SK-N-SH (cell line): ENCODE data around the gene GSC2. TPM values are rescaled to one million over a fixed set of nuclear protein-coding genes. Genes with fewer than 3 reads are reported as not detected.
A peak's percentile ranks its signal among the peaks of the same experiment; 100 is the strongest.

Source experiments
- CTCF ChIA-PET: fragments of 300-600, 350-600 bp; formaldehyde crosslinking; extraction: SDS; loops from one replicate; lab custom pipeline; 2021; lab: Yijun Ruan, JAX
- POLR2A ChIA-PET: fragments of 350-600 bp; sonication (Branson Sonifier 250); formaldehyde crosslinking; extraction: SDS; loops from one replicate; lab custom pipeline; 2020; ENCODE audit warnings: antibody characterized with exemption, inconsistent platforms; lab: Yijun Ruan, JAX
- DNase-seq: peaks from one replicate; pipeline ENCODE4 v3.0.0; 2012
- H2AFZ ChIP-seq: fragments of 200-600 bp; sonication (generic); 2 replicates; pipeline ENCODE4 v1.8.1; 2016; ENCODE audit warnings: antibody characterized with exemption, mild to moderate bottlenecking, low read depth
- H3F3A ChIP-seq: fragments of 200-600 bp; sonication (generic); replicated peaks from 2 replicates; pipeline ENCODE3; 2016; ENCODE audit warnings: antibody characterized with exemption, mild to moderate bottlenecking; ENCODE audit not compliant: insufficient read depth
- H3K27ac ChIP-seq, 2 experiments: fragments of 200-500 bp in 1 of 2; fragments of 200-600 bp in 1 of 2; sonication (Bioruptor generic) in 1 of 2; sonication (generic), shearing (Covaris generic) in 1 of 2; 2 replicates each; pipeline versions ENCODE4 v1.5.1 to v1.6.1; 2014 to 2016; ENCODE audit warnings: low read depth in 2 of 2, inconsistent platforms in 1 of 2, low read length in 1 of 2, mild to moderate bottlenecking in 1 of 2, mixed read lengths in 1 of 2
- H3K27me3 ChIP-seq: fragments of 200-600 bp; sonication (generic), shearing (Covaris generic); 2 replicates; pipeline ENCODE4 v1.6.1; 2016; ENCODE audit warnings: mixed run types; ENCODE audit not compliant: insufficient read depth
- H3K36me3 ChIP-seq, 2 experiments: fragments of 200-500 bp in 1 of 2; fragments of 200-600 bp in 1 of 2; sonication (Bioruptor generic) in 1 of 2; sonication (generic) in 1 of 2; replicated peaks in 1 of 2; 2 replicates each; pipeline versions ENCODE3 to v1.5.1; 2014 to 2016; ENCODE audit warnings: low read length in 1 of 2, mild to moderate bottlenecking in 1 of 2; ENCODE audit not compliant: insufficient read depth in 2 of 2, control insufficient read depth in 1 of 2
- H3K4me1 ChIP-seq, 2 experiments: fragments of 200-500 bp in 1 of 2; fragments of 200-600 bp in 1 of 2; sonication (Bioruptor generic) in 1 of 2; sonication (generic), shearing (Covaris generic) in 1 of 2; 2 replicates each; pipeline versions ENCODE4 v1.5.1 to v1.6.1; 2014 to 2016; ENCODE audit warnings: low read depth in 1 of 2, low read length in 1 of 2, mixed run types in 1 of 2; ENCODE audit not compliant: insufficient read depth in 2 of 2, control insufficient read depth in 1 of 2
- H3K4me2 ChIP-seq: fragments of 200-600 bp; sonication (generic), shearing (Covaris generic); 2 replicates; pipeline ENCODE4 v1.6.1; 2017; ENCODE audit warnings: mixed run types
- H3K4me3 ChIP-seq, 2 experiments: fragments of 200-500 bp in 1 of 2; fragments of 200-600 bp in 1 of 2; sonication (Bioruptor generic) in 1 of 2; sonication (generic), shearing (Covaris generic) in 1 of 2; 2 replicates each; pipeline versions ENCODE4 v1.5.1 to v1.8.1; 2014 to 2016; ENCODE audit warnings: low read depth in 2 of 2, inconsistent platforms in 1 of 2, low read length in 1 of 2, mild to moderate bottlenecking in 1 of 2, mixed read lengths in 1 of 2, moderate library complexity in 1 of 2
- H3K79me2 ChIP-seq: fragments of 200-600 bp; sonication (generic); 2 replicates; pipeline ENCODE4 v1.8.1; 2017; ENCODE audit warnings: mild to moderate bottlenecking; ENCODE audit not compliant: insufficient read depth
- H3K9ac ChIP-seq: fragments of 200-600 bp; sonication (generic); 2 replicates; pipeline ENCODE4 v1.6.1; 2017; ENCODE audit warnings: mixed run types
- H3K9me2 ChIP-seq: fragments of 200-600 bp; sonication (generic); 2 replicates; pipeline ENCODE4 v1.6.1; 2017; ENCODE audit warnings: mixed run types
- H3K9me3 ChIP-seq: fragments of 200-600 bp; sonication (generic); 2 replicates; pipeline ENCODE4 v1.6.1; 2017; ENCODE audit warnings: mixed run types, mild to moderate bottlenecking, moderate library complexity
- H4K20me1 ChIP-seq: fragments of 200-600 bp; sonication (generic); 2 replicates; pipeline ENCODE4 v1.6.1; 2017; ENCODE audit warnings: mild to moderate bottlenecking, mixed run types; ENCODE audit not compliant: insufficient read depth
- CTCF ChIP-seq: fragments of 200-600 bp; sonication (generic); IDR thresholded peaks from 2 replicates; pipeline ENCODE4 v1.6.1; 2017; ENCODE audit warnings: antibody characterized with exemption, mild to moderate bottlenecking, moderate library complexity
- ELF1 ChIP-seq: IDR thresholded peaks from 2 replicates; pipeline ENCODE4 v1.4.0; 2012
- EZH2phosphoT487 ChIP-seq: fragments of 200-600 bp; sonication (generic); IDR thresholded peaks from 2 replicates; pipeline ENCODE4 v1.6.1; 2017; ENCODE audit warnings: low read depth, mixed run types, mild to moderate bottlenecking, antibody characterized with exemption, moderate library complexity, borderline replicate concordance
- FOXJ3 ChIP-seq: sonication (generic); formaldehyde crosslinking; IDR thresholded peaks from 2 replicates; pipeline ENCODE4 v1.5.1; 2020; ENCODE audit warnings: mild to moderate bottlenecking, missing genetic modification reagents
- FOXM1 ChIP-seq: IDR thresholded peaks from 2 replicates; pipeline ENCODE4 v1.4.0; 2012; ENCODE audit warnings: low read depth, mild to moderate bottlenecking
- GABPA ChIP-seq: IDR thresholded peaks from 2 replicates; pipeline ENCODE4 v1.4.0; 2012; ENCODE audit warnings: low read depth, mild to moderate bottlenecking
- MEF2A ChIP-seq: IDR thresholded peaks from 2 replicates; pipeline ENCODE4 v1.4.0; 2012; ENCODE audit warnings: low read depth, borderline replicate concordance
- MXI1 ChIP-seq: IDR thresholded peaks from 2 replicates; pipeline ENCODE4 v1.6.1; 2012; ENCODE audit warnings: mild to moderate bottlenecking, low read depth, low read length, improper control_type of control experiment
- NRF1 ChIP-seq: IDR thresholded peaks from 2 replicates; pipeline ENCODE4 v1.6.1; 2012; ENCODE audit warnings: low read depth, mild to moderate bottlenecking, low read length
- PBX3 ChIP-seq: IDR thresholded peaks from 2 replicates; pipeline ENCODE4; 2012
- RCOR1 ChIP-seq: fragments of 150-350 bp; IDR thresholded peaks from 2 replicates; pipeline ENCODE4 v1.6.1; 2017; ENCODE audit warnings: antibody characterized with exemption, low read length
- REST ChIP-seq: IDR thresholded peaks from 2 replicates; pipeline ENCODE4 v1.6.1; 2012; ENCODE audit warnings: mild to moderate bottlenecking, low read depth, low read length, moderate library complexity
- RFX5 ChIP-seq: IDR thresholded peaks from 2 replicates; pipeline ENCODE4 v1.6.1; 2012; ENCODE audit warnings: mild to moderate bottlenecking, improper control_type of control experiment, low read length
- SMC3 ChIP-seq: IDR thresholded peaks from 2 replicates; pipeline ENCODE4 v1.6.1; 2012; ENCODE audit warnings: low read depth, low read length, improper control_type of control experiment
- TEAD4 ChIP-seq: IDR thresholded peaks from 2 replicates; pipeline ENCODE4 v1.4.0; 2012; ENCODE audit warnings: mild to moderate bottlenecking, borderline replicate concordance; ENCODE audit not compliant: insufficient read depth
- USF1 ChIP-seq: IDR thresholded peaks from 2 replicates; pipeline ENCODE4 v1.4.0; 2012; ENCODE audit warnings: low read depth, borderline replicate concordance
- USF2 ChIP-seq: fragments of 150-350 bp; IDR thresholded peaks from 2 replicates; pipeline ENCODE4 v1.6.1; 2017; ENCODE audit warnings: antibody characterized with exemption, low read length, low read depth, borderline replicate concordance
- WGBS: methylation state at CpG from one replicate; pipeline ENCODE4 v1.1.6; 2017; ENCODE audit warnings: low lambda C conversion rate; 5-methylcytosine and 5-hydroxymethylcytosine counted together
- polyA plus RNA-seq, 3 experiments: library from polyadenylated mRNA; depleted of rRNA; stranded (reverse); fragments of >200 nt; gene quantifications; 2 replicates each; pipeline ENCODE4 v1.2.3, GENCODE V29; 2012

GSC2 gene
- polyA plus RNA-seq, 1 of the 3 experiments (the other 2 are of a cell fraction): not detected

GRCh38 chr22:19149047-19149883 is 827 bp downstream of the GSC2 start:
- no peak overlapping the region for H3K4me2 ChIP-seq
- peaks cover 2% of the 10 kb centered on the region for H3K79me2 ChIP-seq
- WGBS: 2% methylated on average over 28 of the region's 92 CpGs
- no peak overlapping the region for H3K27ac ChIP-seq
- DNase-seq: peak; percentile 56
- no peaks in the 10 kb centered on the region for H4K20me1 ChIP-seq
- H3K9ac ChIP-seq: no peak overlapping the region
- no peaks in the 10 kb centered on the region for H3K9me2 ChIP-seq
- no peaks in the 10 kb centered on the region for H3K9me3 ChIP-seq
- no peak for TF ChIP-seq FOXJ3
- TF ChIP-seq EZH2phosphoT487: 0 out of 2 replicates have a peak, but pooled peaks have one; percentile 52
- no peaks in the 10 kb centered on the region for H3K4me1 ChIP-seq
- H3K36me3 ChIP-seq: no peaks in the 10 kb centered on the region
- no peak overlapping the region for H2AFZ ChIP-seq
- H3K4me3 ChIP-seq: no peak overlapping the region
- ChIA-PET POLR2A (no interaction called here), CTCF (interaction anchor here (0.6 kb wide), 1 partner anchor 8 kb away, joined by 3 read pairs; no protein-coding TSS in a partner anchor)
- peaks cover 61% of the 10 kb centered on the region for H3K27me3 ChIP-seq
- no peaks in the 10 kb centered on the region for H3F3A ChIP-seq

- Histone ChIP-seq H3F3A (no peaks in the 10 kb centered on the region), H3K9ac (no peak overlapping the region), H3K27ac (no peak overlapping the region), H3K9me2 (no peaks in the 10 kb centered on the region), H3K4me1 (peaks cover 0 to 5% of the 10 kb centered on the region in 2 experiments; a peak in 2 of 4 replicates), H3K4me3 (no peak overlapping the region), H3K79me2 (peaks cover 9% of the 10 kb centered on the region), H3K4me2 (no peak overlapping the region), H4K20me1 (no peaks in the 10 kb centered on the region), H3K9me3 (no peaks in the 10 kb centered on the region), H3K27me3 (peaks cover 58% of the 10 kb centered on the region), H2AFZ (no peak overlapping the region), H3K36me3 (no peaks in the 10 kb centered on the region)
- no peak for DNase-seq
- 17% methylated on average over 30 of the region's 33 CpGs for WGBS
- ChIA-PET CTCF (interaction anchor here (0.6 to 0.9 kb wide), 2 partner anchors 9 to 100 kb away, joined by 3 read pairs; no protein-coding TSS in a partner anchor), POLR2A (no interaction called here)
- no peak for TF ChIP-seq REST
- no peak for TF ChIP-seq ELF1
- no peak for TF ChIP-seq USF1
- TF ChIP-seq GABPA: no peak
- TF ChIP-seq FOXM1: no peak
- no peak for TF ChIP-seq PBX3
- TF ChIP-seq MEF2A: no peak
- TF ChIP-seq CTCF: no peak
- TF ChIP-seq TEAD4: no peak
- TF ChIP-seq MXI1: no peak
- no peak for TF ChIP-seq RCOR1
- TF ChIP-seq SMC3: no peak
- no peak for TF ChIP-seq USF2
- TF ChIP-seq RFX5: no peak
- TF ChIP-seq NRF1: no peak
Observed at GRCh38 chr22:19148417-19149046, 1.6 kb downstream of the GSC2 start.
